Measurements from ENCODE around the gene ISLR.
A peak's percentile ranks its signal among the peaks of the same experiment; 100 is the strongest.

ISLR gene

DNA sequence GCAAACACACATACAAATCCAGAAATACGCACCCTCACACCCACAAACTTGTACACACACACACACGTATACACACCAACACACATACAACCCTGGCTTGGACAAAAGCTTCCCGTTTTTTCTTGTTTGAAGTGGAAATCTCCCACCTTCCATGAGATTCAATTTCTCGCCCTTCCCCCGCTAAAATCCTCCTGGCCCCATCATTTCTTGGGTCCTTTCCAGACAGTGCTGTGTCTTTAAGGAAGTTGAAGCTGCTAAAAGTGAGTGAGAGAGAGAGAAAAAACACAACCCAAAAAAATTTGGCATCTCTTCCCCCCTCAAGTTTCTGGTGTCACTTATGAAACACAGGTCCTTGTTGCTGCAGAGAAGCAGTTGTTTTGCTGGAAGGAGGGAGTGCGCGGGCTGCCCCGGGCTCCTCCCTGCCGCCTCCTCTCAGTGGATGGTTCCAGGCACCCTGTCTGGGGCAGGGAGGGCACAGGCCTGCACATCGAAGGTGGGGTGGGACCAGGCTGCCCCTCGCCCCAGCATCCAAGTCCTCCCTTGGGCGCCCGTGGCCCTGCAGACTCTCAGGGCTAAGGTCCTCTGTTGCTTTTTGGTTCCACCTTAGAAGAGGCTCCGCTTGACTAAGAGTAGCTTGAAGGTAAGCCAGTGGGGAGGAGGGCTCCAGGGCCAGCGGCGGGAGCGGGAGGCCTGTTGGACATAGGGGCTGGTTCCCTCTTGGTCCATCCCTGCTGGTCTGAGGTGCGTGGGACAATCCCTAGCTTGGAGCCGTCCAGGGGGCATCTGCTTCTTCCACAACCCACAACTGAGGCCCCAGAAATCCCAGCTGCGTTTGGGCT lies at the start of gene ISLR:
Gene ISLR (plus strand): TSS at position 331 of the 839 bp plus-strand sequence. CDS start 1,149 bp downstream, outside the sequence.
- no peak for DNase-seq (ENCODE audit: low read depth in 2 of 2)

GRCh38 chr15:74124196-74124595 lies 49.3 kb upstream of the ISLR start:
- no peak for DNase-seq (ENCODE audit: low read depth in 2 of 2)

GRCh38 chr15:74124759-74125158 lies 48.8 kb upstream of the ISLR start:
- DNase-seq (ENCODE audit: low read depth in 2 of 2) = no peak

DNA sequence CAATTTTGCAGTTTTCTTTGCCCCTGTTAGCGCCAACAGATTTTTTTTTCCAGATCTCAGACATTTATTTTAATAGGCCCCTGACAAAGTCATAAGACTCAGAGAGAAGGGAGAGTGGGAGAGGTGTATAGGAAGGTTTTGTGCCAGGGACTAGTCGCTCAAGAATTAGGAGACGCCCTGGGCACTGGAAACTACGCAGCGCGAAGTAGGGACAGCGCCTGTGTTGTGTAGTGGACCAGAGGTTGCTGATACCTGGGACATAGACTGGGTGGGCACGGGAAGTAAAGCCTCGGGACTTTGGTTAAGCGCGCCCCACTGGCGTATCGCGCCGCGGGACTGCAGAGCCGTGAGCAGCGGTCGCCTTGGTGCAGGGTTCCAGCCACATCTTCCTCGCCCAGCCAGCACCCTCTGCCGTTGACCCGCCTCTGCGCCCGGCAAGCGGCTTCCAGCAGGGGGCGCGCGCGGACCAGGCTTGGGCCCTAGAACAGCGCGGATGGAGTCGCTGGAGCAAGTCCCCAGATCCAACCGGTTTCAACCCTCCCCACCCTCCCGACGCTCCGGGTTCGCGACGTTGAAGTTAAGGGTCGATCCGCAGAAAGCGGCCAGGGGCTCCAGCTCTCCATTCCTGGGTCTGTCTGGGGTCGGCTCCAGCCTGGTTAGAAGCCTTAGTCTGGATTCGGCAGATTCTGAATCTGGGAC lies 46.1 kb upstream of the ISLR start:
- peak; percentile 66 to 85 for DNase-seq (ENCODE audit: low read depth in 2 of 2)

DNA sequence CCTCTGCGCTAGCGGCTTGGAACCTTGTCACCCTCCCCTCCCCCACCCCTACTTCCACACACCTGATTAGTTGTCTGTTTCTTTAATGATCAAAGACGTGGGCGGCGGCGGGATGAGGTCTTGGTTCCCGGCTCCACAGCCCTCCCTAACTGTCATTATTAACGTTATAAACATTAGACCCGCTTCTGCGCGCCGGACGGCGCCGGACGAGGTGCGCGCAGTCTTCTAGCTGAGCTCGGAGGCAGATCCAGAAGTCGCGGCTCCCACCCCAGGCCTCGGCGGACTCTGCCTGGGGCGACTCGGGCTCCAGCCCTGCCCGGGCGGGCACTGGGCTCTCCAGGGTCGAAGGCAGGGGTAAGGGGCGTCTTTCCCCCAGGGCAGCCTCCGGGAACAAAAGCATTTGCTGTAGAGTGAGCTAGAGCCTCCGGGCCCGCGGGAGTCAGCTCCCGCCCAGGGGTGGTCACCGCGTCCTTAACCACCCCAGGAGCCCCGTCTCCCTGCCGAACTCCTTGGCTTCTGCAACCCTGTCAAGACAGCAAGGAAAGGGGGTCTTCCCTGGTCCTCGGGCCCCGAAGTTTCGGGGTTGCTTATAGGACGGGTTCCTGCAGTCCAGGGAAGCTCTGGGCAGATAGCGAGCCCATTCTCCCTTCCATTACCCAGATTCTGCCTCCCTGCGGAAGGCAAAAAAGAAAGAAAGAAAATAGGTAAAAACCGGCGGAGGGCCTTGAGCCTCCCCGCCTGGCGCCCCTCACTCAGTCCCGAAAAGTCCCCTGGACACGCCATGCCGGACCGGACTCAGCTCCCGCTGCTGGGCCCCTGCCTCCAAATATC lies 45.3 kb upstream of the ISLR start:
- DNase-seq (ENCODE audit: low read depth in 2 of 2) = no peak

- DNase-seq (ENCODE audit: low read depth in 2 of 2) = no peak
Measured at GRCh38 chr15:74128785-74129585, 44.5 kb upstream of the ISLR start.

GRCh38 chr15:74129586-74130154 lies 43.8 kb upstream of the ISLR start:
- no peak for DNase-seq (ENCODE audit: low read depth in 2 of 2)

- no peak for DNase-seq (ENCODE audit: low read depth in 2 of 2)
Measured at GRCh38 chr15:74130155-74130848, 43.2 kb upstream of the ISLR start, which contains the start of gene ISLR2. TSS of gene ISLR2 (plus strand) at chr15:74130586. CDS start at chr15:74132755, 2,169 bp downstream.

DNA sequence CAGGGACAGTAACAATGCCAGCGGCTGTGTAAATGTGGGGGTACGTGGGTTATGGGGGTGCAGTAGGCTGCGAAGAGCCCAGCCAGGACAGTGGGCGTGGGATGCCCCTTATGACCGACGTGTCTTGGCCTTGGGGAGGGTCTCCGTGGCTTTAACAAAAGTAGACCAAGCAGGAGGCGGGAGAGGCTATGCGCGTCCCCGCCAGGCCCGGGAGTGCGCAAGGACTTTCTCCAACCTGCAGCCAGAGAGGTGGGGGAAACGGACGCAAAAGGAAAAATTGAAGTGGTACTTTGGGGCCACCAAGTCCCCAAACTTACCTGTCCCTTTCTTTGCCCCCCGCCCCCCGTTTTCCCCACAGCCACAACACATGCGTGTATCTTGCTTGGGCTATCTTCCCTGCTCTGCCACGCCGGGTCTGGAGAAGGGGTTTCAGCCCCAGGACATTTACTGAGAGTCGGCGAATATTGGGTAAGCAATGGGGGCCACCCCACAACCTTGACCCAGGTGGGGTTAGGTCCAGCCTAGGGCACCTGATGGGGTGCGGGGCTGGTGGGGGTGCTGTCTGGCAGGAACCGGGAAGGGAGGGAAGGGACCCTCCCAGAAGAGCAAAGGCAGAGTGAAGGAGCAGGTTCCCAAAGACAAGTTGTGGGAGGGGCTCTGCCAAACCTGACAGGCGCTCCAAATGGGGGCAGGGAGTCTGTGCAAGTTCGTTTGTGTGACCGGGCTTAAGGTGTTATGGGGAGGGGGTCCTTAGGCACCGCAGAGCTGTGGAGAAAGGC lies 42.5 kb upstream of the ISLR start:
- DNase-seq (ENCODE audit: low read depth in 2 of 2) = no peak

DNA sequence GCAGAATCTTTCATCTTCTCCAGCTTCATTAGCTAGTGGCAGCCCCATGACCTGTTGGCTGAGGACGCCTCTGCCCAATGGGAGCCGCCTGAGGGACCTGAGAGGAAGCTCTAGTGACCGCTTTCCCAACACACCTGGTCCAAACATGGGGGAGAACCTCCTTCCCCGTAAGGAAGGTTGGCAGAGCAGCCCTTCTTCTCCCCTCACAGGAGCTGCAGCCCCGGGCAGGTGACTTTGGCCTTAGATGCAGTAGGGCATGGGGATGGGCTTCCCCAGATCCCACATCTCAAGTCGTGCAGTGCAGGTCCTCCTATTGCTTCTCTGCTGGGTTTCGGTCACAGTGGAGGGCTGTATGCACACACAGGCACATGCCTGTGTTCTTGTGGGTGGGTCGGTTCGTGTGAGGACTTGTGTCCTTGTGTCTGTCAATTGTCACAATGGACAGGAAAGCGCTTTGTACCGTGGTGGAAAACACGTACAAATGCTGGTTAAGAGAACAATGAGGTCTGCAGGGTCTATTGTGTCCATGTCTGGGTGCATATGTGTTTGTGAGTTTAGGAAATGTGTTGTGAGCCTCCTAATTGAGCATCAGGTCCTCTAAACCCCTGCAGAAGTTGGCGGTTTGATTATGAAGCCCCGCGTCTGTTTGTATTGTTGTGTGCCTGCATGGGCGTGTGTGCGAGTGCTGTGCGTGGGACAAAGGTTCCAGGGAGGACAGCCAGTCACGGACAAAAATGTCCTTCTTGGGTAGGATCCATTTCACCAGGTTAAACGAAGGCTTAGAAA lies 41.7 kb upstream of the ISLR start:
- DNase-seq (ENCODE audit: low read depth in 2 of 2) = no peak

GRCh38 chr15:74132681-74133651 lies 40.5 kb upstream of the ISLR start:
- DNase-seq (ENCODE audit: low read depth in 2 of 2) = no peak

DNA sequence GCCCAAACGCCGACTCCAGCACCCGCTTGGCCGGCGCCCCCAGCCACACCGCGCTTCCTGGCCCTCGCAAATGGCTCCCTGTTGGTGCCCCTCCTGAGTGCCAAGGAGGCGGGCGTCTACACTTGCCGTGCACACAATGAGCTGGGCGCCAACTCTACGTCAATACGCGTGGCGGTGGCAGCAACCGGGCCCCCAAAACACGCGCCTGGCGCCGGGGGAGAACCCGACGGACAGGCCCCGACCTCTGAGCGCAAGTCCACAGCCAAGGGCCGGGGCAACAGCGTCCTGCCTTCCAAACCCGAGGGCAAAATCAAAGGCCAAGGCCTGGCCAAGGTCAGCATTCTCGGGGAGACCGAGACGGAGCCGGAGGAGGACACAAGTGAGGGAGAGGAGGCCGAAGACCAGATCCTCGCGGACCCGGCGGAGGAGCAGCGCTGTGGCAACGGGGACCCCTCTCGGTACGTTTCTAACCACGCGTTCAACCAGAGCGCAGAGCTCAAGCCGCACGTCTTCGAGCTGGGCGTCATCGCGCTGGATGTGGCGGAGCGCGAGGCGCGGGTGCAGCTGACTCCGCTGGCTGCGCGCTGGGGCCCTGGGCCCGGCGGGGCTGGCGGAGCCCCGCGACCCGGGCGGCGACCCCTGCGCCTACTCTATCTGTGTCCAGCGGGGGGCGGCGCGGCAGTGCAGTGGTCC lies 39.7 kb upstream of the ISLR start:
- DNase-seq (ENCODE audit: low read depth in 2 of 2) = no peak

DNA sequence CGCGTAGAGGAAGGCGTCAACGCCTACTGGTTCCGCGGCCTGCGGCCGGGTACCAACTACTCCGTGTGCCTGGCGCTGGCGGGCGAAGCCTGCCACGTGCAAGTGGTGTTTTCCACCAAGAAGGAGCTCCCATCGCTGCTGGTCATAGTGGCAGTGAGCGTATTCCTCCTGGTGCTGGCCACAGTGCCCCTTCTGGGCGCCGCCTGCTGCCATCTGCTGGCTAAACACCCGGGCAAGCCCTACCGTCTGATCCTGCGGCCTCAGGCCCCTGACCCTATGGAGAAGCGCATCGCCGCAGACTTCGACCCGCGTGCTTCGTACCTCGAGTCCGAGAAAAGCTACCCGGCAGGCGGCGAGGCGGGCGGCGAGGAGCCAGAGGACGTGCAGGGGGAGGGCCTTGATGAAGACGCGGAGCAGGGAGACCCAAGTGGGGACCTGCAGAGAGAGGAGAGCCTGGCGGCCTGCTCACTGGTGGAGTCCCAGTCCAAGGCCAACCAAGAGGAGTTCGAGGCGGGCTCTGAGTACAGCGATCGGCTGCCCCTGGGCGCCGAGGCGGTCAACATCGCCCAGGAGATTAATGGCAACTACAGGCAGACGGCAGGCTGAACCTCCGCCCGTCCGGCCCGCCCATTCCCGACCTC lies 39.0 kb upstream of the ISLR start:
- no peak for DNase-seq (ENCODE audit: low read depth in 2 of 2)

DNA sequence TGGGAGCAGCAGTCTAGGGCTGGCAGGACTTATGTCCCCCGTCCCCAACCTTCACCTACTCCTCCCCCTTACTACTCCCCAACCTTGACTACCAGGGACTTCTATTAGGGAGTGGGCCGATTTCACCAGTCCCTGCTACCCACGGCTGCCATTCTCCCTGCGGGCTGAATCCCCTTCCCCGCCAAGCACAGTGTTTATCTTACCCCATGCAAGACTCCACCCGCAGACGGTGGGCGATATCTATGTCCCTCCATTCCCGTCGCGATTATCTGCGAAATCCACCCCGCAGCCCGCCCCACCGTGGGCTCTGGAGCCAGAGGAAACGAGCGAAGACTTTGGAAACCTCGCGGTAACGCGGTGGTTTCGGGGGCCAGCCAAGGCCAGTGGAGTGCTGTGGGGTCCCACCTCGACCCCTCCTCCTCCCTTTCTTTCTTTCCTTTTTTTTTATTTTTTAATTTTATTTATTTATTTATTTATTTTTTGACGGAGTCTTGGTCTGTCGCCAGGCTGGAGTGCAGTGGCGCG lies 38.4 kb upstream of the ISLR start:
- no peak for DNase-seq (ENCODE audit: low read depth in 2 of 2)

DNA sequence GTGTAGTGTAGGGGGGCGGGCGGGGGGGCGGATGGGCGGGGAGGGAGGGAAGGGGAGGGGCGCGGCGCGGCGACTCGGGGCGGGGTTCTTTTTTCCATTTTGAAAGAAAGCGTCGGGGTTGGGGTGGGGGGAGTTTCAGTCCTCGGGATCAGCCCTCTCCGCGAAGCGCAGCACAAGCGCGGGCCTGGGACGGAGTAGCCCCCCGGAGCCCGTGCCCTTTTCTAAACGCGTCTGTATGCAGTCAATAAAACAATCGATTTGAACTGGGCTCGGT lies 37.0 kb upstream of the ISLR start:
- DNase-seq (ENCODE audit: low read depth in 2 of 2) = no peak

DNA sequence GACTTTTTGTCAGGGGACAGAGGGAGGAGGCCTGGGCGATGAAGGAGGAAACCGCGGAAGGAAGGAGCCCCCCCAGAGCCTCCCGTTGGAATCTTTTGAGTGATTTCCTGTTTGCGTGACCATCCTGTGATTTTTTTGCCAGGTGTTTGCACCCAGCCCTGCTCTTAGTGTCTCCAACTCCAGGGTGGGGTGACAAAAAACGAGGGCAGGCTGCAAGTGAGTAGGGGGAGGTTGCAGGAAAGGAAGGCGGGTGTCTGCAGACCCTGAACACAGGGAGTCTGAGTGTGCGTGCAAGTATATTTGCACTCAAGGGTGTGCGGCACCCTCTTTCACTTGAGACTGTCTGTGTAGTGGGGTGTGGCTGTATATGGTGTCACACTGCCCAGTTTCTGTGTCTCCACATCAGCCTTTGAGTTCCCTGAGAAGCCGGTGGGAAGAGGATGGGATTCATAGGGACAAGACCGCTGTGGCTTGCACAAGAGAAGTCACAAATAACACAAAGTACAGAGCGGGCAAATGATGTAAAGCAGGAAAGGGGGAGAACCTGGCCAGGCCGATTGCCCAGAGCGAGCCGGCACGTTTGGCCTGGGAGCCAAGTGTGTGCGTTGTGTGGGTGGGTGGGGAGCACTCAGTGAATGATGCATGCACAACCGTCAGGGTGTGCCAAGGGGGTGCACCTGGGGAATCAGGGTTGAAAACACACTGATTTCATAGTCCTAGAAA lies 36.5 kb upstream of the ISLR start:
- no peak for DNase-seq (ENCODE audit: low read depth in 2 of 2)
